D721Med (cell line): ENCODE results near the gene GRIN2C.

Source experiments
- DNase-seq: peaks from one replicate; pipeline ENCODE4 v3.0.0; 2011; ENCODE audit warnings: low spot score; ENCODE audit not compliant: insufficient read length
- FAIRE-seq: peaks from 2 replicates; lab custom pipeline; 2011; peaks lifted over from hg19 to GRCh38; lab: Jason Lieb, UNC
- CTCF ChIP-seq: IDR thresholded peaks from 2 replicates; pipeline ENCODE4 v1.5.1; 2012; ENCODE audit warnings: mild to moderate bottlenecking, control low read depth; ENCODE audit not compliant: insufficient read depth; ENCODE audit errors: missing control alignments

Gene GRIN2C

GRCh38 chr17:74840989-74841666 lies 18.6 kb downstream of the GRIN2C start:
- TF ChIP-seq CTCF = no peak
- DNase-seq (no peak), FAIRE-seq (no peak)

GRCh38 chr17:74839990-74840852 lies 19.5 kb downstream of the GRIN2C start:
- FAIRE-seq (no peak), DNase-seq (no peak)
- TF ChIP-seq CTCF = no peak

GRCh38 chr17:74838274-74838673 lies 21.4 kb downstream of the GRIN2C start:
- no peak for FAIRE-seq
- no peak for DNase-seq
- TF ChIP-seq CTCF = no peak

- no peak for DNase-seq
- no peak for FAIRE-seq
- no peak for TF ChIP-seq CTCF
Measured at GRCh38 chr17:74836691-74837467, 22.8 kb downstream of the GRIN2C start.

- FAIRE-seq (no peak), DNase-seq (no peak)
Measured at GRCh38 chr17:74836191-74836590, 23.5 kb downstream of the GRIN2C start.

More at GRCh38 chr17:74836191-74836590, 23.5 kb downstream of the GRIN2C start:
- no peak for TF ChIP-seq CTCF
